H7 (cell line): ENCODE data around the gene TOP3B. TPM values are rescaled to one million over a fixed set of nuclear protein-coding genes. Genes with fewer than 3 reads are reported as not detected.
A peak's percentile ranks its signal among the peaks of the same experiment; 100 is the strongest.

Experiments used
- DNase-seq: peaks from one replicate; pipeline ENCODE4 v3.0.0; 2012
- H3K27me3 ChIP-seq: 2 replicates; pipeline ENCODE4 v1.6.0; 2011; ENCODE audit warnings: mild to moderate bottlenecking, low read length; ENCODE audit not compliant: control insufficient read depth, insufficient read depth
- H3K36me3 ChIP-seq: replicated peaks from 2 replicates; pipeline ENCODE4 v1.5.1; 2011; ENCODE audit warnings: low read length; ENCODE audit not compliant: control insufficient read depth, insufficient read depth
- H3K4me3 ChIP-seq: 2 replicates; pipeline ENCODE4 v1.5.1; 2011; ENCODE audit warnings: low read depth, mild to moderate bottlenecking, control low read depth, low read length, moderate library complexity; ENCODE audit not compliant: insufficient read depth
- total RNA-seq: library from RNA; depleted of rRNA; stranded (reverse); fragments of >200 nt; shearing (Covaris generic); gene quantifications from 2 replicates; pipeline ENCODE4 v1.2.3, GENCODE V29; 2014

Gene TOP3B
- total RNA-seq, 1 experiment from 2014 or later: 53.8 TPM

DNA sequence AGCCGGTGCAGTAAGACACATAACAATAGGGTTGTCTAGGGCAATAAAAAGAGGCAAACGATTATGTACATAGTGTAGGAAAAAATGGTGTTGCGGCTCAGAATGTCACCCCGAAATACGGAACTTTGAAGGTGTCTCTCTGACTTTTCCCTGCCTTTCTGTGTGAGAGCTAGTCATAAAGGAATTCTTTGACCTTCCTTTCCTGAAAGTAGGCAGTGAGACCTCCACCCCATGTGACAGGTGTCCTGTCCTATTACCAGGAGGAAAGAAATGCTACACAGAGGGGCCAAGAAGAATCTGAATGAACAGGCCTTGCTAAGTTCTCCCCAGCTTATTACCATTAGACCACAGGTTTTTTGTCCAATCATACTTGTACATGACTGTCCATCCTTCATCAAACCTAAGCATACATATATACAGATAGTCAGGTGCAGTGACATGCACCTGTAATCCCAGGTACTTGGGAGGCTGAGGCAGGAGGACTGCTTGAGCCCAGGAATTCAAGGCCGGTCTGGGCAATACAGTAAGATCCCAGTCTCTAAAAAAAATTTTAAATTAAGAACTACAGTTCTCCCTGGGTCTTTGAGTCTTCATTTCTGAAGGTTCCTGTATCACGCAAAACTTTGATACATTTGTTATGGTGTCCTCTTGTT is 16.1 kb upstream of the TOP3B start:
- peaks cover 90% of the 10 kb centered on the region for H3K27me3 ChIP-seq
- H3K36me3 ChIP-seq: no peaks in the 10 kb centered on the region
- no peak for DNase-seq
- no peak overlapping the region for H3K4me3 ChIP-seq

DNA sequence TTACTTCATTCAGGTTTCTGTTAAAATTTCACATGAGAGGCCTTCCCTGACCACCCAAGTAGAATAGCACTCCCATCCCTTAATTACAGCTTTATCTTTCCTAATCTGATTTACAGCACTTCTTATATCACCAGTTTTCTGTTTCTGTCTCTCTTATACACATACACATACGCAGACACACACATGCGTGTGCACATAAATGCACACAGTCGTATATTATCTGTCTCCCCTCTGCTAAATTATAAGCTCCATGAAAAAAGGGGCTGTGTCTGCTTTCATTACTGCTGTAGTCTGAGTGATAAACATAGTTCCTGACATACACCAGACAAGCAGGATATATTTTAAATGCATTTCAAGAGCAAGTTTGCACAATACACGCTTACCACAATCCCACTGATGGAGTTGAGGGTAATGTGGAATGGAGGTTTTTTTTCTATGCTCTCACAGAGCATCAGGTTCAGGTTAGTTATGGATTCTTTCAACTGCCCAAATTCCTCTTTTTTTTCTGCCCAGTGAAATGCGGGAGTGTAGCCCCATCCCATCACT is 13.7 kb upstream of the TOP3B start:
- Histone ChIP-seq H3K36me3 (no peaks in the 10 kb centered on the region), H3K4me3 (no peak overlapping the region), H3K27me3 (peaks cover 93% of the 10 kb centered on the region)
- no peak for DNase-seq

DNA sequence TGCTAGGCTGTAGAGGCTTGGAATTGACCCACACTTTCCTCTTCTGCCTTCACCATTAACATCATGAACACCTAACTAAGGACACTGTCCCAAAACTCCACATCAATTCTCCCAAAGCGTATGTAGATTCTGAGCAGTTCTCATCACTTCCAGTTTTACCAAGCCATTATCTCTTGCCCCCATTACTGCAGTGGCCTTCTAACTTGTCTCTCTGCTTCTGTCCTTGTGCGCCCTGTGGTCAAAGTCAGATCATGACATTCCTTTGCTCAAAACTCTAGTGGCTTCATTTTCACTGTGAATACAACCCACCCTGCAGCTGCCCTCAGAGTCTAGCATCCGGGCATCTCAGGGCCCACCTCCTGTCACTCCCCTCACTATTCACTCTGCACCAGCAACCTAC is 13.1 kb upstream of the TOP3B start:
- Histone ChIP-seq H3K27me3 (peaks cover 93% of the 10 kb centered on the region), H3K4me3 (no peak overlapping the region), H3K36me3 (no peaks in the 10 kb centered on the region)
- DNase-seq: peak; percentile 6

DNA sequence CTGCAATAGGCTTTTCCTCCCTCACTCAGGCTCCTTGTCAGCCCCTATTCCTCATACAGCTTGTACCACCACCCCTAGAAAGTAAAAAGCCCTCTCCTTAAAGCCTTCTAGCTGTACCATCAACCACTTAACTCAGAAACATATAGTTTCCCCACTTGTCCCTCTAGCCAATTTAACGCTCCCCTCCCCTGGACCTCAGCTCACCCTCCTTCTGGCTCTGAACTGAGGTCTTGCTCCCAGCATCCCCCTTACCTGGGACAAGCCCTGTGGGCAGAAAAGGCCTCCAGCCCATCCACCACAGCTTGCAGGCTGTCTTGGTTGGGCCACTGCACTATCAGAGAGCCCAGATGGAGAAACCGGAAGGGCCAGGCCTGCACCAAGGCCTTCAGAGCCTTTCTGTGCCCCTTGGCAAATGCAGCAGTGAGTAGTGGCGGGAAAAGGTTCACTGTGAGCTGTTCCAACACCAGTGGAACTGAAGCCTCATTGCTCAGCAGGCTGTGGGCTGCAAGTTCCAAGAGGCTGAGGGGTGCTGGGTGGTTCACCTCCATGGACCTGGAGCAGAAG is 12.4 kb upstream of the TOP3B start:
- H3K36me3 ChIP-seq: no peaks in the 10 kb centered on the region
- H3K4me3 ChIP-seq: no peak overlapping the region
- peak; percentile 6 for DNase-seq
- peaks cover 94% of the 10 kb centered on the region for H3K27me3 ChIP-seq

DNA sequence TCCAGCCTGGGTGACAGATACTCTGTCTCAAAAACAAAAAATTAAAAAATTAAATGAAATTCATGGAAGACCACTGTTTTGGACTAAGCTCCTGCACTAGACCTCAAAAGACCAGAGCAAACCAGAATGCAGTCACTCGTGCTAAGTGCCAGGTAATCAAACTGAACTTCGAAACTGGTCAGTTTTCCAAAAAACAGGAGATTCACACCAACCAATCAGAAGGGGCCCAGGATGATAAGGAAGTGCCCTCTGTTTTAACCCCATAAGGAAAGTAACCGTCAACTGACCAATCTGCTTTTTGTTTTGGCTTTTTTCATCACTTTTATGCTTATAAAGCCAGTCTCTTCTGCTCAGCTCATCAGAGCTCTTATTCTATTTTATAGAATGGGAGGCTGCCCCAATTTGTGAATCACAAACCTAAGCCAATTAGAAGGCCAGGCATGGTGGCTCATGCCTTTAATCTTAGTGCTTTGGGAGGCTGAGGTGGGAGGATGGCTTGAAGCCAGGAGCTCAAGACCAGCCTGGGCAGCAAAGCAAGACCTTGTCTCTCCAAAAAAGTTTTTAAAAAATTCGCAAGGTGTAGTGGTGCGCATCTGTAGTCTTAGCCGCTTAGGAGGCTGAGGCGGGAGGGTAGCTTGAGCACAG is 10.1 kb upstream of the TOP3B start:
- H3K36me3 ChIP-seq: no peaks in the 10 kb centered on the region

DNA sequence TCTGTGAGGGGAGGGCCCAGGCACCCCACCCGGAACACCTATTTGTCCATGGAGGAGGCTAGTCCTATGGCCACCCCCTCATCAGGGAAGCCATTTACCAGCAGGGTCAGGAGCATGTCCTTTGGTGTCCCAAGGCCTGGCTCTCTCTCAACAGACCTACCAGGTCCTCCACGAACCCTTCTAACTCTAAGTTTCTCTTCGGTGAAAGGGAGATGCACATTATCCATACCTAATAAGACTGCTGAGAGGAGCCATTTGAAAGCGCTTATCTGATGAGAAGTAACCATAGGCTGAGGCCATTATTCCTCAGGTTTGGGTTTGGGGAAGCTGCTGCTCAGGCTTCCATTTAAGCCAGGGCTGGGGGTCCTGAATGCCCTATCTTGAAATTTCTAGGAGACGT is 9.2 kb upstream of the TOP3B start:
- Histone ChIP-seq H3K4me3 (no peak overlapping the region), H3K27me3 (peaks cover 93% of the 10 kb centered on the region), H3K36me3 (no peaks in the 10 kb centered on the region)
- peak; percentile 11 for DNase-seq

More for the DNA sequence above, 10.1 kb upstream of the TOP3B start:
- peak; percentile 12 for DNase-seq
- no peak overlapping the region for H3K4me3 ChIP-seq
- peaks cover 95% of the 10 kb centered on the region for H3K27me3 ChIP-seq

DNA sequence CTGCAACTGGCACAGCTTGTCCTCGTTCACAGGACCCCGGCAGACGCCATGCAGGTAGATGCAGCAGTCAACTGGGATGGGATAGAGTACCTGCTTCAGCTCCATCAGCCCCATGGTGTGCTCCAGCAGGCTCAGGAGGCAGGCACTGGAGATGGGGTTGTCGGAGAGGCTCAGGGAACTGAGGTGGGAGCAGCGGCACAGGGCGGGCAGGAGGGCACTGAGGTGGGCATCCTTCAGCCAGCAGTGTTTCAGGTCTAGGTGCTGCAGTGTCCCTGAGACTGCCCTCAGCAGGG is 8.7 kb upstream of the TOP3B start:
- Histone ChIP-seq H3K36me3 (no peaks in the 10 kb centered on the region), H3K4me3 (no peak overlapping the region), H3K27me3 (peaks cover 92% of the 10 kb centered on the region)
- DNase-seq: peak; percentile 19

DNA sequence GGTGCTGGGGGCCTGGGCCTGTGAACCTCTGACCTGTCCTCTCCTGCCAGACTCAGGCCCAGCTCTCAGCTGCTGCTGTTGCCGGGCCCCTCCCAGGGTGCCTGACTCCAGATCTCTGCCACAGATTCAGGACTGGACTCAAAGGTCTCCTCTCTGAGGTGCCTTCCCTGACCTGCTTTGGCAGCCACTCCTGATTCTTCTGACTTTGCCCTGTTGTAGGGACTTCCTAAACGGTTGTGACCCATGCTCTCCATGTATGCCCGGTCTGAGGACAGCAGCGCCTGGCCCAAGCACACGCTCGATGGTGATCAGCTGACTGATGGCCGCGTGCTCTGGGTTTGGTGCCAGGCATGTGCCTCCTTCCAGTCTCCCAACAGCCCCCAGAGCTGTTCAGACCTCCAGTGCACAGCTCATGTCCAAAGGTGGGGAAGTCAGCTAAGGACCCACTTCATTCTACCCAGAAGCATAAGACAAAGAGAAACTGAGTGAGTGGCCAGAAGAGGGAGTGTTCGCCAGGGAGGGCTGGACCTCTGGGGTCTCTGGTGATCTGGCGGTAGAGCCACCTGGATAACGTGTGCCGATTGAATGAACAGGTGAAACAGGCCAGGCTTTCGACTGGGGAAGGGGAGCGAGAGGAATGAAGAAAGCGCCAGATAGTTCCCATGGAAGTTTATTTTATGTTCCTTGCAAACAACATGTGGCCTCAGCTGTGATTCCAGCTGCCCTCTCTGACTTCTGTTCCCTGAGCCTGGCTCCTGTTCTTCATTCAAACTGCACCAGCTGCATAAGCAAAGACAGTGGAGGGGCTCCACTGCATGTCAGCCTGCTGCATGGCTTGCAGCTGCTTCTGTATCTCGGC is 8.1 kb upstream of the TOP3B start:
- peak; percentile 73 for DNase-seq
- Histone ChIP-seq H3K4me3 (no peak overlapping the region), H3K27me3 (peaks cover 87% of the 10 kb centered on the region), H3K36me3 (no peaks in the 10 kb centered on the region)

DNA sequence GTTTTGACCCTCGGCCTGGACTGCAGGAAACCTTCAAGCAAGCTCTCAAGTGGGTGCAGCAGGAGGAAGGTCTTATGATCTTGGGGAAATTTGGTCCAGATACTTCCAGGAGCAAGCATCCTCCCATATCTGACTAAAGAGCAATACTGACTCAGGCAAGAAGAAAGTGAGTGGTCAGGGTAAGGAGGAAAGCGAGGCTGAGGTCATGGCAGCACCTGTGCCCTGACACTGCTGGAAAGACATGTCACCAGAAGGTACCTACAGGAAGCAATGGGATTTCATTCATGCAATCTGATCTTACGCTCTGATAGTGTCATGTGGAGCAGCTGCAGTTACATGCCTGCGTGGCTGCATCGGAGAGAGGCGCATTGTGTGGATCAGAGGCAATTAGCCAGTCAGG is 6.5 kb upstream of the TOP3B start:
- Histone ChIP-seq H3K4me3 (no peak overlapping the region), H3K27me3 (peaks cover 76% of the 10 kb centered on the region), H3K36me3 (no peaks in the 10 kb centered on the region)
- DNase-seq: no peak

DNA sequence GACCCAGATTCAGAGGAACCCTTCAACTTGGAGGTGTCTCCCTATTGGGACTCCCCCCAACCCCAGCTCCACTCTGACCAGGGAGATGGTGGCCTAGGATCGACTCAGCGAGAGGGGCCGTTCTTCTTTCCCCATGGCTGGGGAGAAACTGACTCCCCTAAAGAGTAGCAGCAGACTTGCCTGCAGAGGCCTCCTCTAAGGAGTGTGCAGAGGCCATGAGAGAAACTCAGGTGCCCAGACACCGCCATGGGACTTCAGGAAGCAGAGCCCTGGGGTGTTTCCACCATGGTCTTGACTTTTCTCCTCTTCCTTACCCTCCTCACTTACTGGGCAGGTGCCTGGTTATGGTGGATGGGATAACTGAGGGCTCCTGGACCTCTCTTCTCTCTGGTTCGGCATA is 2.6 kb upstream of the TOP3B start:
- peaks cover 37% of the 10 kb centered on the region for H3K27me3 ChIP-seq
- DNase-seq: no peak

DNA sequence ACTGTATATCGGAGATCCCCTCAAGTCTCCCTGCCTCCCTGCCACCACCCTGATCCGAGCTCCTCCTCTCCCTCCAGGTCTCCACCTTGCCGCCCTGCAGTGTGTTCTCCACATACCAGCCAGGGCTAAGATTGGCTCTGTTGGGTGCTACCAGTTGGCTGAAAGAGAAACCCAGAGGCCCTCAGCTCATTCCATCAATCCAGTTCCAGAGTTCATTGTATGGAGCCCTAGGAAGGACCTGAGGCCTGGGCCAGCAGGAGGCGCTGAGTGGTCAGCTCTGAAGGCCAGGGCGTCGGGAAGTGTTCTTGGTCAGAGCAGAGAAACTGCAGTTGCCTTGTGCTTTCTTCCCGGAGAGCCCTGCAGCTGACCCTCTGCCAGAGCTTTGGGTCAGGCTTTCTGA is 2.2 kb upstream of the TOP3B start:
- peak; percentile 81 for DNase-seq
- H3K27me3 ChIP-seq: peaks cover 33% of the 10 kb centered on the region
- no peaks in the 10 kb centered on the region for H3K36me3 ChIP-seq
- no peak overlapping the region for H3K4me3 ChIP-seq

More for the DNA sequence above, 2.6 kb upstream of the TOP3B start:
- no peaks in the 10 kb centered on the region for H3K36me3 ChIP-seq
- no peak overlapping the region for H3K4me3 ChIP-seq

DNA sequence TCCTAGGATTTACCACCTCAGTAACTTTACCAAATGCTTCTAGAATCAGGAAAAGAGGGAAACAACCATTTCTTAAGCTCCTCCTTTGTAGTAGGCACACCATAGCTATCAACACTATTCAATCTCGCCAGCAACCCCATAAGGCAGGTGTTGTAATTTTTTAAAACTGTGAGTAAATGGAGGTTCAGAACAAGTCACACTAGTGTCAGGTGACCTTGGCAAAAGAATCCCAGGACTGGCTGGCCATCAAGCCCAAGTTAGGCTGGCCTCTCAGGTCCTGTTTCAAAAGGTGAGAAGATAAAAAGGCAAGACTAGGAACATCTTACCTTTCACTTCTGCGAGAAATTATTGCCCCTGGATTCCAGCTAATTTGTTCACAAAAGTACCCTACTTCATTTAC is 713 bp downstream of the TOP3B start:
- Histone ChIP-seq H3K36me3 (no peaks in the 10 kb centered on the region; the same call in 1 of the 2 replicates), H3K27me3 (peaks cover 8% of the 10 kb centered on the region), H3K4me3 (peak overlapping the region; percentile 93)
- DNase-seq: no peak

DNA sequence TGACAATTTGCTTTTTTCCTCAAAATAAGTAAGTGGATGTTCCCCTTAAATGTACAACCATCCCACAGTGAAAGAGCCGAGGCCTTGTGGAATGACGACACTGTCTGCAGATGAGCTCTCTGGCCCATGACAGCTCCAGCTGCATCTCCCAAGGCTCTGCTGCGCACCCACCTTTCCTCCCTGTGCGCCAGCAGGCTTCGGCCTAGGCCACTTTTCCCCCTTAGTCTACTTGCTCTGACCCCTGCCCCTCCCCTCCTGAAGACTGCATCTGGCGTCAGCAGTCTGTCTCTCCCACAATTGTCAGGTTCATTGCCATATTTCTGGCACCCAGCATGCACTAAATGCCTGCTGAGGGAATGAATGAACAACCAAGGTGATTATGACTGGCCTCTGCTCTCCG is 2.0 kb downstream of the TOP3B start:
- Histone ChIP-seq H3K27me3 (peaks cover 5% of the 10 kb centered on the region), H3K4me3 (no peak overlapping the region), H3K36me3 (peaks cover under 1% of the 10 kb centered on the region)
- DNase-seq: peak; percentile 5

DNA sequence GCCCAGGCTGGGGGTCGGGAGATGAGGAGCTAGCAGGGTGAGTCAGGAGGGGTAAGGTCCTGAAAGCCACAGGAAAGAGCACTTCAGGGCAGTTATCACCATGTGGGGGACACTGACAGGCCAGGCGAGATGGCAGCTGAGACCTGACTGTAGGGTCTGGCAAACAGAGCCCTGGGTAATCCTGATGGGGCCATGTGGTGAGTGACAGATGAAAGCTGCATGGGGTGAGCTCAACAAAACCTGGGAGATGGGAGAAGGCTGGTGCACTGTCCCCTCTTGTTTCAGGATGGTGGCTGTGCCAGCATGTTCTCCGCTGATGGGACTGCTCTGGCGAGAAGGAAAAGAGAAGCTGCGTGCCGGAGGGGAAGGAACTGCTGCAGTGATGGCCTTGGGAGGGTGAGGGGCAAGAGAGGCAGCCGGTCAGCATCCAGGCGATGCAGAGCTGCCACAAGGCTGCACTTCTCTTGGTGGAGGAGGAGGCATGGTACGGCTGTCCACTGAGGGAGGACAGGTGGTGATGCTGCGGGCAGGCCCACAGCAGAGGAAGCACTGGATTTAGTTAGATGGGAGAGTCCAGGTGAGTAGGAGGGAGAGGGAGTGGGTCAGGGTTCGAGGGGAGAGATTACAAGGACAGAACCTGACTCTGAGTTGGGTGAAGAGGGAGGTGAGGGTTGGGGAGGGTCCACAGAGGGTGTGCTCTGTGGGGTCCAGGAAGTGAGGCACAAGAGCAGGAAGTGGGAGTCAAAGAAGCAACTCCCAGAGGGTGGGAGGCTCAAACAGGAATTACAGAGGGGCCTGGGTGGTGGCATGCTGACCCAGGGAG is 3.8 kb downstream of the TOP3B start:
- H3K27me3 ChIP-seq: no peaks in the 10 kb centered on the region
- no peak overlapping the region for H3K4me3 ChIP-seq
- H3K36me3 ChIP-seq: peaks cover 6% of the 10 kb centered on the region
- no peak for DNase-seq
